ENCODE data around the gene KRTAP10-4. TPM values are rescaled to one million over a fixed set of nuclear protein-coding genes. Genes with fewer than 3 reads are reported as not detected.
"Not testable (repeated sequence)": the region's sequence is repeated elsewhere in the genome, so short reads cannot be mapped to it uniquely, and the experiment has no call there.

KRTAP10-4 gene
- total RNA-seq, 2 experiments from 2014 or later, result not detected

GRCh38 chr21:44572959-44573583 is 458 bp upstream of the KRTAP10-4 start:
- H3K9me3 Mint-ChIP-seq (ENCODE audit: low read depth), result peaks cover 13% of the 10 kb centered on the region
- CTCF ChIA-PET, result no interaction called here
- no peak overlapping the region for H3K27ac Mint-ChIP-seq
- H3K36me3 Mint-ChIP-seq, result peaks cover 4% of the 10 kb centered on the region
- peak; percentile 23 for DNase-seq
- H3K27me3 Mint-ChIP-seq, result peaks cover 3% of the 10 kb centered on the region
- no peak for ATAC-seq
- no peaks in the 10 kb centered on the region for H3K4me1 Mint-ChIP-seq
- H3K4me3 Mint-ChIP-seq, result no peak overlapping the region

DNA sequence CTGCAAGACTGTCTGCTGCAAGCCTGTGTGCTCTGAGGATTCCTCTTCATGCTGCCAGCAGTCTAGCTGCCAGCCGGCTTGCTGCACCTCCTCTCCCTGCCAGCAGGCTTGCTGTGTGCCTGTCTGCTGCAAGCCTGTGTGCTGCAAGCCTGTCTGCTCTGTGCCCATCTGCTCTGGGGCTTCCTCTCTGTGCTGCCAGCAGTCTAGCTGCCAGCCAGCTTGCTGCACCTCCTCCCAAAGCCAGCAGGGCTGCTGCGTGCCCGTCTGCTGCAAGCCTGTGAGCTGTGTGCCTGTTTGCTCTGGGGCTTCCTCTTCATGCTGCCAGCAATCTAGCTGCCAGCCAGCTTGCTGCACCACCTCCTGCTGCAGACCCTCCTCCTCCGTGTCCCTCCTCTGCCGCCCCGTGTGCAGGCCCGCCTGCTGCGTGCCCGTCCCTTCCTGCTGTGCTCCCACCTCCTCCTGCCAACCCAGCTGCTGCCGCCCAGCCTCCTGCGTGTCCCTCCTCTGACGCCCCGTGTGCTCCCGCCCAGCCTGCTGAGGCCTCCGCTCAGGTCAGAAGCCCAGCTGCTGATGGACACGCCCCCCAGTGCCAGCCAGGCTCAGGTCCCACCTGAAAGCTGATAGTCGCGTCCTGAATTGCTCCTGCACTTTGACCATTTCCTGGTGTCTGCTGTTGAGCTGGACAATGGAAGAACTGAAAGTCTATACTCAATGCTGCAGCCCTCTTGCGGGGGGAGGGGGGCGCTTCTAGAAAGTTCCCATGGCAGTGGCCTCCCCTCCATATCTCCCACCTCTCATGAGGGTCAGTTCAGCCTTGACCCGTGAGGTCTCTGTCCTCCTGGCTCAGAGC is 1.2 kb downstream of the KRTAP10-4 start:
- CTCF ChIA-PET, result interaction anchor here (0.7 to 1.1 kb wide), 3 partner anchors 27 to 219 kb away, joined by 3 to 5 read pairs (median 4); no protein-coding TSS in a partner anchor
- no peak overlapping the region for H3K27ac Mint-ChIP-seq
- no peaks in the 10 kb centered on the region for H3K4me1 Mint-ChIP-seq
- H3K36me3 Mint-ChIP-seq, result peaks cover 8% of the 10 kb centered on the region
- peaks cover 16% of the 10 kb centered on the region for H3K9me3 Mint-ChIP-seq (ENCODE audit: low read depth)
- ATAC-seq (no peak), DNase-seq (peak; percentile 35)
- peaks cover 3% of the 10 kb centered on the region for H3K27me3 Mint-ChIP-seq
- H3K4me3 Mint-ChIP-seq, result no peak overlapping the region

GRCh38 chr21:44575307-44576024 is 1.9 kb downstream of the KRTAP10-4 start:
- peaks cover 3% of the 10 kb centered on the region for H3K27me3 Mint-ChIP-seq
- no peaks in the 10 kb centered on the region for H3K4me1 Mint-ChIP-seq
- H3K27ac Mint-ChIP-seq, result no peak overlapping the region
- no peak overlapping the region for H3K4me3 Mint-ChIP-seq
- H3K36me3 Mint-ChIP-seq, result peaks cover 11% of the 10 kb centered on the region
- DNase-seq (peak; percentile 25), ATAC-seq (no peak)
- peaks cover 21% of the 10 kb centered on the region for H3K9me3 Mint-ChIP-seq (ENCODE audit: low read depth)
- CTCF ChIA-PET, result interaction anchor here (1.0 to 1.1 kb wide), 2 partner anchors 28 to 218 kb away, joined by 3 to 5 read pairs; no protein-coding TSS in a partner anchor

- peaks cover 3% of the 10 kb centered on the region for H3K27me3 Mint-ChIP-seq
- DNase-seq (peak; percentile 12), ATAC-seq (no peak)
- no peaks in the 10 kb centered on the region for H3K4me1 Mint-ChIP-seq
- no peak overlapping the region for H3K27ac Mint-ChIP-seq
- H3K36me3 Mint-ChIP-seq, result peaks cover 12% of the 10 kb centered on the region
- peaks cover 24% of the 10 kb centered on the region for H3K9me3 Mint-ChIP-seq (ENCODE audit: low read depth)
- CTCF ChIA-PET, result no interaction called here
- H3K4me3 Mint-ChIP-seq, result no peak overlapping the region
Measured at GRCh38 chr21:44576025-44576420, 2.5 kb downstream of the KRTAP10-4 start.

DNA sequence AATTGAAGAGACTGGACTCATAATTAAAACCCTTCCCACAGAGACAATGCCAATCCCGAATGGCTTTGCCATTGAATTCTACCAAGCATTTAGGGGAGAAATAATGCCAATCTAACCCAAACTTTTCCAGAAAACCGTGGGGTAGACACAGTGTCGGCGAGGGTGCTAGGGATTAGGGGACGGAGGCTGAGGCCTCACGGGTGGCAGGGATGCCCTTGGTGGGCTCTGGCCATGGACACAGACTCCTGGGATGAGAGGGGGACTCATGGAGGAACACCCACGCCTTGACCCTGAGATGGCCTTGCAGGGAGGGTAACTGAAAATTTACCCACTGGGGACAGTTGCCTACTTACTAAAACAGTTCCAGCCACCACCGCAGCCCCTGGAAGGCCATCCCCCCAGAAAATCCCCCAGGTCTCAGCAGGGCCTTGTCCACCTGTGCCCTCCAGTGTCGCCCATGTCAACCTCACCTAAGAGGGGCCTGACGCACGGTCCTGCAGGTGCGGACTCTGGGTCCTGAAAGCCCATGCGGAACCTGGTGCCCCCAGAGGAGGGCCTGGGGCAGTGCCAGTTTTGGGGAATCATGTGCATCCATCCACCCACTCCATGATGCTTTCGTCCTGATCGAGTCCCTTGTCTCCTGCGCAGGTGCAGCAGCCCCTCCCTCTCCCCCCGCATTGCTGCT is 5.0 kb downstream of the KRTAP10-4 start:
- Mint-ChIP-seq H3K27me3 (peaks cover 3% of the 10 kb centered on the region), H3K4me1 (peaks cover 4% of the 10 kb centered on the region), H3K36me3 (peaks cover 15% of the 10 kb centered on the region), H3K9me3 (ENCODE audit: low read depth) (peaks cover 34% of the 10 kb centered on the region), H3K27ac (no peak overlapping the region), H3K4me3 (no peak overlapping the region)
- ATAC-seq, result no peak
- DNase-seq, result peak; percentile 33
- CTCF ChIA-PET, result no interaction called here

DNA sequence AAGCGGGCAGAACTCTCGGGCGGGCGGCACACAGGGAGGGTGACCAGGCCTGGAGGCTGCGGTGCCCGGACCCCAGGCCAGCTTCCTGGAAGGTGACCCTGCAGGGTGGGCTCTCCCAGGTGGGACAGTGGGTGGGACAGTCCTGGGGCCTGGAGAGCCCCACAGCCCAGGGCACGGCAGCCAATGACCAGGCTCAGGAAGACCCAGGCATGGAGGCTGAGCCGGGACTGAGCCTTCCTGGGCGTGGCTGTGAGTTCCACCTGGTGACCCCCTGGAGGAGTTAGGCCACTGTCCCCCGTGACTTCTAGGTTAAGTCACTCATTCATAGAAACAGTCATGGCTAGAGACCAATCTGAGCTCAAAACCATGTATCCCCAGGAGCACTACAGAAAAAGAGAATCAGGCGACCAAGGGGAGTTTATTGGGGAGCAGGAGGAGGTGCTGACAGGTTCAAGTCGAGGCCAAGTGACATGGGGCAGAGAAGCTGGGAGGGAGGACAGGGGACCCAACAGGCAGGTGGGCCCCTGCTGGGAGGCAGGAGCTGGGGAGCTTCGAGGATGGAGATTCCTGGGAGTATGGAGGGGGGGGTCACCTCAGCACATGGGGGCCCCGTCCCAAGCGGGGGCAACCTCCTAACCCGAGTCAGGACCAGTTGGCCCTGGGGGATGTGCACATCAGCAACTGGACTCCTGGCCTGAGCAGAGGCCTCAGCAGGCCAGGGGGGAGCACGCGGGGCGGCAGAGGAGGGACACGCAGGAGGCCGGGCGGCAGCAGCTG is 5.7 kb downstream of the KRTAP10-4 start:
- Mint-ChIP-seq H3K4me1 (peaks cover 11% of the 10 kb centered on the region), H3K36me3 (peaks cover 15% of the 10 kb centered on the region), H3K4me3 (no peak overlapping the region), H3K27me3 (peaks cover 5% of the 10 kb centered on the region), H3K27ac (no peak overlapping the region), H3K9me3 (ENCODE audit: low read depth) (peaks cover 34% of the 10 kb centered on the region)
- CTCF ChIA-PET, result interaction anchor here (1.8 kb wide), 1 partner anchor 214 kb away, joined by 4 read pairs; no protein-coding TSS in a partner anchor
- peak; percentile 11 for DNase-seq
- no peak for ATAC-seq

DNA sequence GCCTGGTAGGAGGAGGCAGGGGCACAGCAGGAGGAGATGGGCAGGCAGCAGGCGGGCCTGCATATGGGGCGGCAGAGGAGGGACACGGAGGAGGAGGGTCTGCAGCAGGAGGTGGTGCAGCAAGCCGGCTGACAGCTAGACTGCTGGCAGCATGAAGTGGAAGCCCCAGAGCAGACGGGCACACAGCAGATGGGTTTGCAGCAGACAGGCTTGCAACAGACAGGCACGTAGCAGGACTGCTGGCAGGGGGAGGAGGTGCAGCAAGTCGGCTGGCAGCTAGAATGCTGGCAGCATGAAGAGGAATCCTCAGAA is 6.3 kb downstream of the KRTAP10-4 start:
- peaks cover 15% of the 10 kb centered on the region for H3K36me3 Mint-ChIP-seq
- H3K27me3 Mint-ChIP-seq, result peaks cover 7% of the 10 kb centered on the region
- no peak overlapping the region for H3K4me3 Mint-ChIP-seq
- H3K27ac Mint-ChIP-seq, result no peak overlapping the region
- H3K4me1 Mint-ChIP-seq, result peaks cover 14% of the 10 kb centered on the region
- CTCF ChIA-PET, result interaction anchor here (1.8 kb wide), 1 partner anchor 214 kb away, joined by 4 read pairs; no protein-coding TSS in a partner anchor
- ATAC-seq, result no peak
- no peak for DNase-seq
- H3K9me3 Mint-ChIP-seq (ENCODE audit: low read depth), result peaks cover 34% of the 10 kb centered on the region

DNA sequence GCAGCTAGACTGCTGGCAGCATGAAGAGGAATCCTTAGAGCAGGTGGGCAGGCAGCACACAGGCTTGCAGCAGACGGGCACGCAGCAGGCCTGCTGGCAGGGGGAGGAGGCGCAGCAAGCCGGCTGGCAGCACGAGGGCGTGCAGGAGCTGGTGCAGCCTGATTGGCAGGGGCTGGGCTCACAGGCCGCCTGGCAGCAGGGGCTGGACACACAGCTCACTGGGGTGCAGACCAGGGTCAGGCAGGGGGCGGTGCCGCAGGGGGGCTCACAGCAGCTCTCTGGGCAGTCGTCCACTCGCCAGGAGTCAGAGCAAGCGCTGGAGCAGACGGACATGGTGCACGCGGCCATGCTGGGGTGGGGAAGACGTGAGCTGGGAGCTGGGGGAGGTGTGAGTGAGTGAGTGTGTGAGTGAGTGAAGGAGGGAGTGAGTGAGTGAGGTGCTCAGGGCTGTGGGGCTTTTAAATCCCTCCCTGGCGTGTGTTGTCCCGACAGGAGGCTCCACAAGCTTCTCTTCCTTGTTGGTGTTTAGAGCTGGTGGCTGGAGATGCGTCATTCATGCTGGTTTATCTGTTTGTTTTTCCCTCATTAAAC is 6.8 kb downstream of the KRTAP10-4 start, which contains the start of gene KRTAP10-5:
Gene KRTAP10-5 (minus strand): TSS at position 374 of the 591 bp plus-strand sequence. CDS start 26 bp downstream, at position 348.
- not testable (repeated sequence) for DNase-seq, ATAC-seq, H3K27ac Mint-ChIP-seq, H3K4me3 Mint-ChIP-seq, H3K27me3 Mint-ChIP-seq
- peaks cover 34% of the 10 kb centered on the region for H3K9me3 Mint-ChIP-seq (ENCODE audit: low read depth)
- CTCF ChIA-PET, result interaction anchor here (1.8 kb wide), 1 partner anchor 213 kb away, joined by 4 read pairs; no protein-coding TSS in a partner anchor
- H3K36me3 Mint-ChIP-seq, result peaks cover 15% of the 10 kb centered on the region
- H3K4me1 Mint-ChIP-seq, result peaks cover 14% of the 10 kb centered on the region

GRCh38 chr21:44581158-44581557 is 7.6 kb downstream of the KRTAP10-4 start:
- DNase-seq, result no peak
- peaks cover 15% of the 10 kb centered on the region for H3K36me3 Mint-ChIP-seq
- H3K27ac Mint-ChIP-seq, result no peak overlapping the region
- H3K4me3 Mint-ChIP-seq, result no peak overlapping the region
- H3K27me3 Mint-ChIP-seq, result peaks cover 16% of the 10 kb centered on the region
- ATAC-seq, result no peak
- peaks cover 32% of the 10 kb centered on the region for H3K9me3 Mint-ChIP-seq (ENCODE audit: low read depth)
- H3K4me1 Mint-ChIP-seq, result peaks cover 14% of the 10 kb centered on the region
- CTCF ChIA-PET, result interaction anchor here (1.1 to 1.8 kb wide), 2 partner anchors 70 to 213 kb away, joined by 3 to 4 read pairs; no protein-coding TSS in a partner anchor

DNA sequence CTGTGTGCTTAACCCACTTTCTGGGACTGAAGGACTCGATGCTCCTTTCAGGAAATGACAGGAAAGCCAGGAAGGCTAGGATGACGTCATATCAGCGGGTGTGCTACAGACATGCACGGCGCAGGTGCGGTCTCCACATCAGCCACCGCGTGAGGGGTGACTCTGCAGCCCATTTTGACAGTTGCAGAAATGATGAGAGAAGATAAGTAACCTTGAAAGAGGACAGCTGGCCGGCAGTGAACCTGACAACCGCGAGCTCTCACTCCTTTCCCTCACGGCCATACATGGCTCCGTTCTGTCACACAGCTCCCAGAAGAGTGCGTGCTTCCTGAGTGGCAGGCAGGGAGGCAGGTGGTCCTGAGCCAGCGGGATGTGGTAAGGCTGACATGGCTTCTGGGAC is 8.5 kb downstream of the KRTAP10-4 start:
- no peak overlapping the region for H3K27ac Mint-ChIP-seq
- H3K9me3 Mint-ChIP-seq (ENCODE audit: low read depth), result peaks cover 32% of the 10 kb centered on the region
- H3K4me1 Mint-ChIP-seq, result peaks cover 14% of the 10 kb centered on the region
- no peak overlapping the region for H3K4me3 Mint-ChIP-seq
- CTCF ChIA-PET, result no interaction called here
- H3K36me3 Mint-ChIP-seq, result peaks cover 15% of the 10 kb centered on the region
- ATAC-seq (no peak), DNase-seq (no peak)
- peaks cover 25% of the 10 kb centered on the region for H3K27me3 Mint-ChIP-seq

DNA sequence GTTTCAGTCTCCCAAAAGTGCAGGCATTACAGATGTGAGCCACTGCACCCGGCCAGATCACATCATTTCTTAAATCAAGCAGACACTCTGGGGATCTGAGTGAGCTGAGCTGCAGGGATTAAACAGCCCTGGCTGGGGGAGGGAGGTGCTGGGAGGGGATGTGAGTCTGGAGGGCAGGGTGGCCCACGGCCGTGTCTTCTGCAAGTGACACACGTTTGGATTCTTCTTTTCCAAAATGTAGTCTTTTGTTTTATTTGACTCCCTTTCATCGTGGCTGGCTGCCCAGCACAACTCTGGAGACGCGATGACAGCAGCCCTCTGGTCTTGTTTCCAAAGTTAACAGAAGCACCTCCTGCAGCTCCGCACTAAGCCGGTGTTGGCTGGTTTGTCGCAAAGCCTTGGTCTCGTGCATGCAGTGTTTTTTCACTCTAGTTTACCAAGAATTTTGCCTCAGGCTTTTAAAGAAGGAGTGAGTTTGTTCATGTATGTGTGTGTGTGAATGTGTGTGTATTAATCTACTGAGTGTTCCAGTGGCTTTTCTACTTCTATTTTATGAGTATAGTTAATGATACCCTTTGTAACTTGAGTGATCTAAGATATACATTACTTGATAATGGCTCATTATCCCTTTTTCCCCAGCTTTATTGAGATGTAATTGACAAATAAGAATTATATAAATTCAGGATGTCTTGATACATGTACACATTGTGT is 9.7 kb downstream of the KRTAP10-4 start:
- Mint-ChIP-seq H3K4me3 (no peak overlapping the region), H3K27me3 (peaks cover 34% of the 10 kb centered on the region), H3K36me3 (peaks cover 9% of the 10 kb centered on the region), H3K9me3 (ENCODE audit: low read depth) (peaks cover 22% of the 10 kb centered on the region), H3K4me1 (peaks cover 14% of the 10 kb centered on the region), H3K27ac (no peak overlapping the region)
- ATAC-seq, result no peak
- DNase-seq, result no peak
- CTCF ChIA-PET, result interaction anchor here (0.9 to 1.1 kb wide), 2 partner anchors 73 to 210 kb away, joined by 4 read pairs; no protein-coding TSS in a partner anchor
